HG03064 (cell line): Measurements from ENCODE around the gene CELA2A.
"Not testable (repeated sequence)": the region's sequence is repeated elsewhere in the genome, so short reads cannot be mapped to it uniquely, and the experiment has no call there.

Source experiments
- ATAC-seq: cut with Tn5 transposase; IDR thresholded peaks from one replicate; pipeline ENCODE4 v1.9.1; 2021; ENCODE audit warnings: low read depth; ENCODE audit not compliant: unreplicated experiment

The CELA2A gene

DNA sequence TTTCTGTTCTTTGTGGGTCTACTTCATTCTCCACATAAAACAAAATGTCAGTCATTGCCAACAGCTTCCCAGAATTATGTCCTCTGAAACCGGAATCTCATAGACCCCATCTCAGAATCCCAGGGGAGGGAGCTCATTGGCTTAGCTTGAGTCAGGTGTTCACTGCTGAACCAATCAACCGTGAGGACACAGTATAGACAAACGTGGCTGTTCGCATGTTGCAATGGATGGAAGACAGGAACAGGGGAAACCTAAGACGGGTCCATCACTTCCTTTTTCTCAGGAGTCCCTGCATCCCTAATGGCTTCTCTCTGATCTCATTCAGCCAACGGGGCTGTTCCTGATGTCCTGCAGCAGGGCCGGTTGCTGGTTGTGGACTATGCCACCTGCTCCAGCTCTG lies 9.1 kb downstream of the CELA2A start:
- ATAC-seq = no peak

DNA sequence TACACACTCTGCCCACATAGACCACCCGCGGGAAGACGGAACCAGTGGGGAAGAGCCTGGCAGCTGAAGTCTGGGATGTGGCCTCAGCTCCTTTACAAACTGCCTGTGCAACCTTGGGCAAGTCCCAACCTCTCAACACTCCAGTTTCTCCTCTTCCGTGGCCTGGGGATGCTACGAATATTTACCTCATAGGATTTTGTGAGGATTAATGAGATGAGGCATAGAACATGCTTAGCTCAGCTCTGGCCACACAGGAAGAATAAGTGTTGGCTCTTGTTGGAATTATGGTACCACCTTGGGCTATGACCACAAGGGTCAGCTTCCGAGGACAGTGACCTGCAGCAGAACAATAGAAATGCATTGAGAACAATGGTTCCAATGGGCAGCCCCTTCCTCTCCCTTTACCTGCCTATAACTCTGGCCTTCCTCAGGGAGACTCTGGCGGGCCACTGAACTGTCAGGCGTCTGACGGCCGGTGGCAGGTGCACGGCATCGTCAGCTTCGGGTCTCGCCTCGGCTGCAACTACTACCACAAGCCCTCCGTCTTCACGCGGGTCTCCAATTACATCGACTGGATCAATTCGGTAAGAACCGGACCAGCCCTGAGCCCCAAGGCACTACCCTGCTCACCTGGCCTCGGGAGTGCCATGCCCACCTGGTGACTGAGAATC lies 10.6 kb downstream of the CELA2A start:
- ATAC-seq = not testable (repeated sequence)

DNA sequence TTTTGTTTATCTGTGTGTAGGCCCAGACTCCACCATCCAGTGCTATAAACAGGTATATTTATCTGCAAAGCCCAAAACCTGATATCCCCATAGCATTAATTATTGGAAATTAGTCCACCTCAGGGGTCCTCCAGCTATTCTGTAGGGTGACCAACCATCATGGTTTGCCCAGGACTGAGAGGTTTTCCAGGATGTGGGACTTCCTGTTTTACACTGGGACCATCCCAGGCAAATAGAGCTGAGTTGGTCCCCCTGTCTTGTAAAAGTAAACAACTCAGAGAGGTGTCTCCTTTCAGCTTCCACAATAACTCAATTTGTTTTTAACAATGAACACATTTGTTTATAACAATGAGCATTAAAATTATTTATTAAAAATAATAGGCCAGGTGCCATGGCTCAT lies 11.6 kb downstream of the CELA2A start:
- no peak for ATAC-seq

DNA sequence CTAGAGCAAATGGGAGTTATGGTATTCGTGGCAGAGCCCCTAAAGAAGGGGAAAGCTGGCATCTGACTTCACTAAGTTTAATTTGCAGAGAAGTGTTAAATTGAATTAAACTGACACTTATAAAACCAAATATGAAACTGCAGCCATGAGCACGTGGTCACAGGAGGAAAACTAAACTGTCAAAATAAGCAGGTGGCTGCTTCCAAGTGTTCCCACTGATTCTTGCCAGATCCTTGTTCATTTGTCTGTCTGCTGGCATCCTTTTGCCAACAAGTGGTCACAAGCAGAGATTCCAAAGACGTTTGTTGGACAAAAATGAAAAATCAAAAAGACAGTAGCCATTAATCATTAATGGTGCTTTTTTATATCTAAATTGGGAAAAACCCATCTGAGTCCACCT lies 12.8 kb downstream of the CELA2A start:
- ATAC-seq = no peak

DNA sequence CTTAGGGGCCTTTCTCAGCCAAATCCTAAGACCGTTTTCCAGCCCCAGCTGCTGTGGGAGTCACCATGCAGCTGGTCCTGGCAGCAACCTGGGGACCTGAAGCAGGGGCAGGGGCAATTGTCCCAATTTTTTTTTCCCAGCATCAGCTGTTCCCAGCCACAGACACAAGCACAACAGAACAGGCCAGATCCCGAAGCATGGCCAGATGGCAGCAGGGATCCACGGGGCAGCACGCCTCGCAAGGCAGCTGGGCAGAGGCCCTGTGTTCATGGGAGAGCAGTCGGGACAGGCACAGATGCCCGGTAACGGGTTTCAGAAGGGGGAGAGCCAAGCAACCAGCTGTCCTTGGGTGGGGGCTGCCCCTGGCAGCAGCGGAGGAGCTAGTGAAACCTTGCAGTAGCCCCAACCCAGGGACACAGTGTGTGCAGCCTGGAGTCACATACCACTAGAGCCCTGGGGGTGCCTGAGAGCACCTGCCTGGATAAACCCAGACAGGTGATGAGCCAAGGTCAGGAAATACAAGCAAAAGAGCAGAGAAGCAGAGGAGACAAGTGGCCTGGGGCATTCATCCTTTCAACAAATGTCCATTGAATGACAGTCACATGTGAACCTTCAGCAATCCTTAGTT lies 13.4 kb downstream of the CELA2A start:
- not testable (repeated sequence) for ATAC-seq

DNA sequence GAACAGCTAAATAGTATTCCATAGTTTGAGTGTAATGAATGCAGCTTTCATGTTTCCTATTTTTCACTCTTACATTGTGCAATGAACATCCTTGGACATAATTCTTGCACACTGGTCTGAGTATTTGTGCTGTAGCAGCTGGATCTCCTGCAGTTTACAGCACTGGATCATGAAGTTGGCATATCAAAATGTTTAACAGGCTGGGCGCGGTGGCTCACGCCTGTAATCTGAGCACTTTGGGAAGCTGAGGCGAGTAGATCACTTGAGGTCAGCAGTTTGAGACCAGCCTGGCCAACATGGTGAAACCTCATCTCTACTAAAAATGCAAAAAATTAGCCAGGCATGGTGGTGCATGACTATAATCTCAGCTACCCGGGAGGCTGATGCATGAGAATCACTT lies 14.5 kb downstream of the CELA2A start:
- not testable (repeated sequence) for ATAC-seq

DNA sequence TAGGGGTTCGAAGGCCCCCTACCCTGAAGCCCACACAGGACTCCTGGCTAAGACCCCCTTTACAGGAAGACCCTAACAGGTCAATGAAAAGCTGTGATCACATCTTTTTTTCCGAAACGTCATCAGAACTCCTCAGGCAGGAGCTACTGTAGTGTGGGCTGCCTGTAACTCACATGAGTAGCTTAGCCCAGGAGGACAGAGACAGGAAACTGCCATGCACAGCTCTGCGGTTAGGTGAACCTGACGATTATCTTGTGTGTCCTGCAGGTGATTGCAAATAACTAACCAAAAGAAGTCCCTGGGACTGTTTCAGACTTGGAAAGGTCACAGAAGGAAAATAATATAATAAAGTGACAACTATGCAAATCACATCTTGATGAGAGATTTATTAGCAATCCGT lies 15.2 kb downstream of the CELA2A start:
- not testable (repeated sequence) for ATAC-seq

DNA sequence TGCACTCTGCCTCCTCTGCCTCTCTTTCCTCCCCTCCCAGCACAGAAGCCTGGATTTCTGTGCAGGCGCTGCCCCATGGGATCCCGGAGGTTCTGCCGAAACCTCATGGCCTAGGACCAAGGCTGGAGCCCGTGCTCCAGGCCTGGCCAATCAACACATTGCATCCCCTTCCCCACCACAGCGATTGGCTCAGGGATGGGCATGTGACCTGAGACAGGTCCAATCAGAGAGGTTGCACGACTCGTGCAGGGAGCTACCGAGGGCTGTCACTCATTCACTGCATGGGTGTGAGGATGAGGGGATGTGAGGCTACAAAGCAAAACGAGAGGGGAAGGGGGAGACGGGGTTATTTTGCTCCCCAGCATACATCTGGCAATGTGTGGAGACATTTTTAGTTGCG lies 16.1 kb downstream of the CELA2A start:
- ATAC-seq = no peak

DNA sequence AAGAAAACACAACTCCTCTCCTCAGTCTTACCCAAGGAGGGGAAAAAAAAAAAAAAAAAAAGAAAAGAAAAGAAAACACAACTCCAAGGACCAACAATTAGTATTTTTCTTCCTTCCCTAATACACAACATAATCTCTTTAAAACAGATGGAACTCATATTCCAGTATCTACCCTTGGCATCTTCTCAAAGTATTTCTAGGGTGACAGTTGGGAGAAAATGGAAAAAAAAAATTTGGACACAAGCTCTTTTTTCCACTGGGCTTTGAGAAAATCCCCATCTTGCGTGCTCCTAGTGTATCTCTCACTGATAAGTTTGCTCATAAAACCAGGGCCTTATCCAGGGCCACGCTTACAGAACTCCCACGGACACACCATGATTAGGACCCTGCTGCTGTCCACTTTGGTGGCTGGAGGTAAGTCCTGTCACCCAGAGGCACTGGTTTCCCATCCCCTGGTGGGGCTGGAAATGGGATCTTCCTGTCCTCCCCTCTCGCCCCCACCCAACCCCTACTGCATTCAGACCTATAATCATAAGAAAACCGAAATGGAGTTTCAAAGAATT lies 19.3 kb downstream of the CELA2A start, which contains the start of gene CELA2B:
Gene CELA2B, plus strand, starts transcription at position 353 of the 563 bp plus-strand sequence. Its CDS starts 22 bp downstream, at position 375.
- no peak for ATAC-seq

DNA sequence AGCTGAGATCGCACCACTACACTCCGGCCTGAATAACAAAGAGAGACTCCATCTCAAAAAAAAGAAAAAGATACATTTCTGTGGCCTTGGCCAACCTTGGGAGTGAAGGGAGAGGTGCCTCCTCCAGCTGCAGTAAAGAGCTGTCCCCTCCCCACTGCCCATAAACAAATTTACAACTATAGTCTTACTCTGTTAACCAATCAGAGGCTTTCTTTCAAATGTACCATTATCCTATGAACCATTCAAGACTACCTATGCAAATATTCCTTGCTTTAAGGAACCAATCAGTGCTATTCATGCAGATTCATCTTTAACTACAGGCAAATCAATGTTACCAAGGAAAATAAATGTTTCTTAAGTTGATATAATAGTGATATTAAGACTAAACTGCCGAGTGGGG lies 20.4 kb downstream of the CELA2A start:
- ATAC-seq = no peak

DNA sequence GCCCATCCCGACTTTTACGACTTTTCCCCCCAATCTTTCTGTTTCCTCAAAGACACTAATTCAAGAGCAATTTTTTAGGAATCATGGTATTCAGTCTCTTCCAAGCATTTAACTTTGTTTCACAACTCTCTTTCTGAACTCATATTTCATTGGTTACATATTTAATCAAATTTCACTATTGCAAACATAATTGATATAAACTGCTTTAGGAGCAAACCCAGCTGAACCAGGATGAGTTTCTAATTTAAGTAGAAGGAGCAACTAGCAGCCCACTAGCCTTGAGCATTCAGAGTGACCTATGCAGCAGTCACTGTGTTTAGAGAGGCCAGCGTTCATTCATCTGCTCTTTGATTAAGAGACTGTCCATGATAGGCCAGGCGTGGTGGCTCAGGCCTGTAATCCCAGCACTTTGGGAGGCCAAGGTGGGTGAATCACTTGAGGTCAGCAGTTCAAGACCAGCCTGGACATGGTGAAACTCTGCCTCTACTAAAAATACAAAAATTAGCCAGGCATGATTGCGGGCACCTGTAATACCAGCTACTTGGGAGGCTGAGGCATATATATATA lies 21.2 kb downstream of the CELA2A start:
- no peak for ATAC-seq

DNA sequence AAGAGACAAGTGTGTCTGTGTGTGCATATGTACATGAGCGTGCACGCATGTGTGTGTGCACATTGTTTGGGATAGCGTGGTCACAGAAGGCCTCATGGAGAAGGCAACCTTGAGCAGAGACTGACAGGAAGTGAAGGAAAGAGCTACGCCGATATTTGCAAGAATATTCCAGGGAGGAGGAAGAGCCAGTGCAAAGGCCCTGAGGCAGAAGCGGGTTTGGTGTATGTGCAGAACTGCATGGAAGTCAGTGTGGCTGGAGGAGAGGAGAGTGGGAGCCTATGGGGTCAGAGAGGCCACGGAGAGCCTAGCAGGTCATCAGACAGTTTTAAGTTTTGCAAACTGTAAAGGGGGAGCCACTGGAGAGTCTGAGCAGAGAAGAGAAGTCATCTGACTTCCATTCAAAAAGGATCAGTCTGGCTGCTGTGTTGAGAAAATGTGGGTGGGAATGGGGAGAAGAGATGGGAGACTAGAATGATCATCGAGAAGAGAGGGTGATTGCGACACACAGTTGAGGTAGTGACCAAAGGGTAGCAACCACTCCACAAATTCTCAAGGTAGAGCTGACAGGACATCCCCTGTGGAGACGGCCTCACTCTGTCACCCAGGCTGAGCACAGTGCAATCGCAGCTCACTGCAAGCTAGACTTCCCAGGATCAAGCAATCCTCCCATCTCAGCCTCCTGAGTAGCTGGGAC lies 23.3 kb downstream of the CELA2A start:
- no peak for ATAC-seq

DNA sequence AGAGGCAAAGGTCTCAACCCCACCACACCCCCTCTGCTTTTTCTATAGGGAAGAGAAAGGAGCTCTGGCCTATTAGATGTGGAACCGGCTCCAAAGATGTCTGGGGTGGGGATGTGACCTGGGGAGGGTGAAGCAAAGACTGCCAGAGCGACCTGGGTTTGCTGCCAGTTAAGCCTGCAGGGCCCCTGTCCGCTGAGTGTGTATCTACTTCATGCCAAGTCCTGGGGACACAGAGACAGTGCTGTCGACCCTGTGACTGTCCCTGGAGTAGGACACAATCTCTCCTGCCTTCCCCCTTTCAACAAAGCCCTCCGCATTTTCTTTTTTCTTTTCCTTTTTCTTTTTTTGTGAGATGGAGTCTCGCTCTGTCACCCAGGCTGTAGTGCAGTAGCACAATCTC lies 25.9 kb downstream of the CELA2A start:
- not testable (repeated sequence) for ATAC-seq

DNA sequence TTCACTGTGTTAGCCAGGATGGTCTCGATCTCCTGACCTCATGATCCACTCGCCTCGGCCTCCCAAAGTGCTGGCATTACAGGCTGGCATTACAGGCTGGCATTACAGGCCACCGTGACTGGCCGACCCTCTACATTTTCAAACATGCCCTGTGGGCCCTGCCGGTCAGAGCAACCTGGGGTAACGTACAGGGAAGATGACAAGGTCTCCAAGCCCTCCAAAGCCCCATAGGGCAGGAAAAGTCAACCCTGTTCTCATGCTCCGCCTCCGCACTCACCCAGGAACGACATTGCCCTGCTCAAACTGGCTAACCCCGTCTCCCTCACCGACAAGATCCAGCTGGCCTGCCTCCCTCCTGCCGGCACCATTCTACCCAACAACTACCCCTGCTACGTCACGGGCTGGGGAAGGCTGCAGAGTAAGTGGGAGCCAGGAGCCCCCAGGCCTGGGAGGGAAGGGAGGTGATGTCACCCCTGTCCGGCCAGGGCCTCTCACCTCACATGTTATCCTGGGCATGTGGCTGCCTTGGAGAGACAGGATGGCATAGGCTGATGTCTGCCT lies 26.5 kb downstream of the CELA2A start:
- not testable (repeated sequence) for ATAC-seq

DNA sequence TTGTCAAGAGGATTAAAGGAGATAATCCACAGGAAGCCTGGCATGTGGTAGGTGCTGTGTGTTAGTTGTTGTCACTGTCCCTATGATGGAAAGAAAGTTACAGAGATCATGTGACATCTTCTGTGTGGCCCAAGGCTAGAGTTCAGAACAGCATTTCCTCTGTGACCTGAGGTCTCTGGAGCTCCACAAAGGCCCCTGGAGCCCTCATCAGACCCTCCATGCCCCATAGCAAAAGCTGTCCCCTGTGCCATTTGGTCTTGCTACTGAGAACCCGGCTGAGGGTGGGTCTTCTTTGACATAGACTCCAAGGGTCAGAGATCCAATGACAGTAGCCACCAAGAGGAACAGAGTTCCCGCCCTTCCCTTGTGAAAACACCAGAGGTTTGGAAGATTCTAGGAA lies 27.4 kb downstream of the CELA2A start:
- no peak for ATAC-seq

DNA sequence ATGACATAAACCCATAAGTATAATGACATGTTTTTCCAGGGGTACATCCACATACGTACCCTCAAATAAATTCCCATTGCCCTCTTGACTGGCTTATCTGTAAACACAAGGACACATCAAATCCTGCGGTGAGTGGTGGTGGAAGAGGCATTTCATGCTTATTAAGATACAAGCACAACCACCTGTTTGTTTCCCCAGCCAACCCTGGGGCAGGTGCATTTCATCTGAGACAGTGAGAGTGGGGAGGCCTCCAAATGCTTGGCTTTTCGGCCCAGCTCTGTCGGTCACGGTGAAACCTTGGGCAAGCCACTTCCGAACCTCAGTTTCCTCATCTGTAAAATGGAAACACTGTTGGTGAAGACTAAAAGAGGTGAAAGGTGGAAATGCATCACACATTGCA lies 27.9 kb downstream of the CELA2A start:
- not testable (repeated sequence) for ATAC-seq

DNA sequence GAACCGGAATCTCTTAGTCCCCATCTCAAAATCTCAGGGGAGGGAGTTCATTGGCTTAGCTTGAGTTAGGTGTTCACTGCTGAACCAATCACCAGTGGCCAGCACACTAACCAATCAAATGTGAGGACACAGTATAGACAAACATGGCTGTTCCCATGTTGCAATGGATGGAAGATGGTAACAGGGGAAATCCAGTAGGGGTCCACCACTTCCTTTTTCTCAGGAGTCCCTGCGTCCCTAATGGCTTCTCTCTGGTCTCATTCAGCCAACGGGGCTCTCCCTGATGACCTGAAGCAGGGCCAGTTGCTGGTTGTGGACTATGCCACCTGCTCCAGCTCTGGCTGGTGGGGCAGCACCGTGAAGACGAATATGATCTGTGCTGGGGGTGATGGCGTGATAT lies 29.1 kb downstream of the CELA2A start:
- no peak for ATAC-seq

DNA sequence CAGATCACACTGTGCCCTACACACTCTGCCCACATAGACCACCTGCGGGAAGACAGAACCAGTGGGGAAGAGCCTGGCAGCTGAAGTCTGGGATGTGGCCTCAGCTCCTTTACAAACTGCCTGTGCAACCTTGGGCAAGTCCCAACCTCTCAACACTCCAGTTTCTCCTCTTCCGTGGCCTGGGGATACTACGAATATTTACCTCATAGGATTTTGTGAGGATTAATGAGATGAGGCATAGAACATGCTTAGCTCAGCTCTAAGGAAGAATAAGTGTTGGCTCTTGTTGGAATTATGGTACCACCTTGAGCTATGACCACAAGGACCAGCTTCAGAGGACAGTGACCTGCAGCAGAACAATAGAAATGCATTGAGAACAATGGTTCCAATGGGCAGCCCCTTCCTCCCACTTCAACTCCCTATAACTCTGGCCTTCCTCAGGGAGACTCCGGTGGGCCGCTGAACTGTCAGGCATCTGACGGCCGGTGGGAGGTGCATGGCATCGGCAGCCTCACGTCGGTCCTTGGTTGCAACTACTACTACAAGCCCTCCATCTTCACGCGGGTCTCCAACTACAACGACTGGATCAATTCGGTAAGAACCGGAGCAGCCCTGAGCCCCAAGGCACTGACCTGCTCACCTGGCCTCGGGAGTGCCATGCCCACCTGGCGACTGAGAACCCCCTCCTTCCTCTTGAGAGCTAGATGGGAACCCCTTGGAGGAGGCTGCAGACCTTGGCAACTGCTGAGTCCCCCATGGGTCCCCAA lies 30.5 kb downstream of the CELA2A start:
- ATAC-seq = not testable (repeated sequence)

DNA sequence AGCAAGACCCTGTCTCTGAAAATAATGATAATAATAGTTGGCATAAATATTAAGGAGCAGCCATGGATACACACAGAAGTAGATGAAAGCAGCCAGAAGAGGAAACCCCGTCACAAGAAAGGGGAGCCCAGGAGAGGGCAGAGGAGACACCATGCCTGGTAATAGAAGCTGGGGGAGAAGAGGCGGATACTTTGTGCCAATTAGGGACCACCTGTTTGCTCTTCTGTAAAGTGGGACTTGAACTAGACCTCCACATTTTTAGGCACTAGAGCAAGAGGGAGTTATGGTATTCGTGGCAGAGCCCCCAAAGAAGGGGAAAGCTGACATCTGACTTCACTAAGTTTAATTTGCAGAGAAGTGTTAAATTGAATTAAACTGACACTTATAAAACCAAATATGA lies 31.8 kb downstream of the CELA2A start:
- no peak for ATAC-seq
